Mesendoderm (in vitro differentiated cells): ENCODE data around the gene MFAP2.

Experiments used
- DNase-seq: peaks from one replicate; pipeline ENCODE4 v3.0.0; 2013
- H2AK5ac ChIP-seq: 2 replicates; pipeline ENCODE4 v1.6.1; 2013; ENCODE audit warnings: low read length, inconsistent platforms
- H2BK120ac ChIP-seq: 2 replicates; pipeline ENCODE4 v1.6.1; 2013; ENCODE audit warnings: low read depth, mild to moderate bottlenecking, low read length, moderate library complexity, mixed read lengths
- H2BK15ac ChIP-seq: replicated peaks from 2 replicates; pipeline ENCODE4 v1.6.1; 2013; ENCODE audit warnings: low read depth, mild to moderate bottlenecking, moderate library complexity
- H2BK5ac ChIP-seq: 2 replicates; pipeline ENCODE4 v1.6.1; 2013; ENCODE audit warnings: low read length, inconsistent platforms
- H3K18ac ChIP-seq: 2 replicates; pipeline ENCODE4 v1.6.1; 2013; ENCODE audit warnings: mild to moderate bottlenecking, low read length, mixed read lengths
- H3K23ac ChIP-seq: one replicate; pipeline ENCODE4 v1.6.1; 2013; ENCODE audit warnings: low read length
- H3K27ac ChIP-seq: 2 replicates; pipeline ENCODE4 v1.5.1; 2013; ENCODE audit warnings: low read depth, mild to moderate bottlenecking, inconsistent platforms, low read length, moderate library complexity
- H3K27me3 ChIP-seq: 2 replicates; pipeline ENCODE4 v1.6.1; 2013; ENCODE audit warnings: low read length, control low read depth, mild to moderate bottlenecking, inconsistent platforms; ENCODE audit not compliant: insufficient read depth, poor library complexity
- H3K36me3 ChIP-seq: 2 replicates; pipeline ENCODE4 v1.6.1; 2013; ENCODE audit warnings: low read length, inconsistent platforms; ENCODE audit not compliant: control insufficient read depth, insufficient read depth
- H3K4ac ChIP-seq: one replicate; pipeline ENCODE4 v1.6.1; 2013; ENCODE audit warnings: low read depth, mild to moderate bottlenecking, low read length, moderate library complexity
- H3K4me1 ChIP-seq: 2 replicates; pipeline ENCODE4 v1.6.1; 2013; ENCODE audit warnings: low read depth, low read length, inconsistent platforms; ENCODE audit not compliant: control insufficient read depth
- H3K4me2 ChIP-seq: 2 replicates; pipeline ENCODE4 v1.6.1; 2013; ENCODE audit warnings: low read length
- H3K4me3 ChIP-seq: 2 replicates; pipeline ENCODE4 v1.5.1; 2013; ENCODE audit warnings: mild to moderate bottlenecking, low read length
- H3K56ac ChIP-seq: one replicate; pipeline ENCODE4 v1.6.1; 2013; ENCODE audit warnings: low read length
- H3K79me1 ChIP-seq: 2 replicates; pipeline ENCODE4 v1.6.1; 2013; ENCODE audit warnings: low read length, inconsistent platforms
- H3K79me2 ChIP-seq: 2 replicates; pipeline ENCODE4 v1.6.1; 2013; ENCODE audit warnings: mild to moderate bottlenecking, low read length; ENCODE audit not compliant: control insufficient read depth, insufficient read depth
- H3K9ac ChIP-seq: 2 replicates; pipeline ENCODE4 v1.6.1; 2013; ENCODE audit warnings: low read length, inconsistent platforms
- H4K5ac ChIP-seq: one replicate; pipeline ENCODE4 v1.6.1; 2013; ENCODE audit warnings: low read length
- H4K8ac ChIP-seq: one replicate; pipeline ENCODE4 v1.6.1; 2013; ENCODE audit warnings: low read depth, mild to moderate bottlenecking, control low read depth, low read length, moderate library complexity
- WGBS: extraction: QIAGEN DNeasy Blood & Tissue Kit; methylation state at CpG from one replicate; pipeline ENCODE4 v1.1.7; 2013; ENCODE audit warnings: low lambda C conversion rate, missing lambda C conversion rate; ENCODE audit not compliant: insufficient coverage; ENCODE audit errors: extremely low coverage; 5-methylcytosine and 5-hydroxymethylcytosine counted together

Gene MFAP2

DNA sequence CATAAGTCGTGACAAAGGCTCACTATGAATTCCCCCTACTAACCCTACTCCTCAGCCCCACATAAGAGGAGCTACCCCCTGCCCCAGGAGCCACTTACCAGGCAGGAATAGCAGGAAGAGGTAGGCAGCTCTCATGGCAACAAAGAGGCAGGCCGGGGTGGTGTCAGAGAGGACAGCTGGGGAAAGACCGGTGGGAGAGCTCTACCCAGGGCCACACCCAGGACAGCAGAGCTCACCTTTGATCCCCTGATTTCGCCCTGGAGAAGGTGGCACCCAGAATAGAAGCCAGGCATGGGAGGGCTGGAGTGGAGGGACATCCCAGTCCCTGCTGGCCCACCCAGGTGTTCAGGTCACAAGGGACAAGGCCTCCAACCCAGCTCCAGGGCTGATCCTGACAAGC, 2.3 kb downstream of the MFAP2 start:
- H3K4me3 ChIP-seq, result no peak overlapping the region
- H3K79me2 ChIP-seq, result peaks cover 10% of the 10 kb centered on the region
- H3K27ac ChIP-seq, result no peak overlapping the region
- H2BK5ac ChIP-seq, result no peak overlapping the region
- H3K56ac ChIP-seq, result peak overlapping the region; percentile 39
- H4K8ac ChIP-seq, result no peak overlapping the region
- no peak overlapping the region for H3K18ac ChIP-seq
- no peak for DNase-seq
- no peak overlapping the region for H2BK15ac ChIP-seq
- no peak overlapping the region for H4K5ac ChIP-seq
- no peak overlapping the region for H3K4ac ChIP-seq
- no CpG with 5 or more reads among the region's 4 CpGs for WGBS
- H3K27me3 ChIP-seq, result no peaks in the 10 kb centered on the region
- H3K9ac ChIP-seq, result no peak overlapping the region
- no peak overlapping the region for H2AK5ac ChIP-seq
- no peak overlapping the region for H3K23ac ChIP-seq
- peaks cover 2% of the 10 kb centered on the region for H3K4me1 ChIP-seq
- no peak overlapping the region for H3K4me2 ChIP-seq
- no peaks in the 10 kb centered on the region for H3K36me3 ChIP-seq
- no peak overlapping the region for H2BK120ac ChIP-seq
- peaks cover 10% of the 10 kb centered on the region for H3K79me1 ChIP-seq

- Histone ChIP-seq H2AK5ac (no peak overlapping the region), H3K23ac (no peak overlapping the region), H3K4me2 (no peak overlapping the region), H2BK15ac (no peak overlapping the region), H3K4ac (no peak overlapping the region), H3K4me3 (no peak overlapping the region), H3K36me3 (no peaks in the 10 kb centered on the region), H3K56ac (no peak overlapping the region), H2BK5ac (no peak overlapping the region), H3K79me2 (peaks cover 10% of the 10 kb centered on the region), H3K9ac (no peak overlapping the region), H4K5ac (no peak overlapping the region), H3K27me3 (no peaks in the 10 kb centered on the region), H3K27ac (no peak overlapping the region), H4K8ac (no peak overlapping the region), H3K79me1 (peaks cover 10% of the 10 kb centered on the region), H2BK120ac (no peak overlapping the region), H3K18ac (no peak overlapping the region), H3K4me1 (peaks cover 2% of the 10 kb centered on the region)
- no peak for DNase-seq
- WGBS, result no CpG with 5 or more reads among the region's 5 CpGs
These were observed 3.0 kb downstream of the MFAP2 start for GRCh38 chr1:16977377-16977776.

GRCh38 chr1:16976966-16977365, 3.5 kb downstream of the MFAP2 start:
- DNase-seq, result no peak
- Histone ChIP-seq H3K79me1 (peaks cover 10% of the 10 kb centered on the region), H3K23ac (no peak overlapping the region), H4K8ac (no peak overlapping the region), H3K4me2 (no peak overlapping the region), H3K4me3 (no peak overlapping the region), H2BK5ac (no peak overlapping the region), H3K36me3 (no peaks in the 10 kb centered on the region), H3K79me2 (peaks cover 10% of the 10 kb centered on the region), H2BK120ac (no peak overlapping the region), H3K4ac (no peak overlapping the region), H3K9ac (no peak overlapping the region), H2AK5ac (no peak overlapping the region), H3K4me1 (peaks cover 2% of the 10 kb centered on the region), H3K27ac (no peak overlapping the region), H3K27me3 (no peaks in the 10 kb centered on the region), H3K56ac (no peak overlapping the region), H3K18ac (no peak overlapping the region), H4K5ac (no peak overlapping the region), H2BK15ac (no peak overlapping the region)
- WGBS, result no CpG with 5 or more reads among the region's 16 CpGs

DNA sequence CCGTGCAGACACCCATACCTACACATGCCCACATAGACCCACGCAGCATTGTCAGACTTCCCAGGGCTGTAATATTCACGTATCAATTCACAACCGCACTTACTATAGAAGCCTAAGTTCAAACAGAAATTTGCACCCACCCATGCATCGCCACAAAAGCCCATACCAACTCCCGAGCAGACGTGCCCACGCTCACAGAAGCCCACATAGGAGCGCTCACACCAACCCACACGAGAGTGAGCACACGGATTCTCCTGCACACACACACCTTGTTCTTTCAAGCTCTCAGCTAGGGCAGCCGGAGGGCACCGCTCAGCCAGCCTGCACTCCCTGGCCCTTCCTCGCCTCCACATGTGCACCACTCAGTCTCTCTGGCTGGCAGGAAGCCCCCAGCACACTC, 4.6 kb downstream of the MFAP2 start:
- no peaks in the 10 kb centered on the region for H3K27me3 ChIP-seq
- no peak overlapping the region for H4K8ac ChIP-seq
- H3K4me2 ChIP-seq, result no peak overlapping the region
- H3K4ac ChIP-seq, result no peak overlapping the region
- no peak overlapping the region for H2BK15ac ChIP-seq
- no peaks in the 10 kb centered on the region for H3K36me3 ChIP-seq
- peaks cover 10% of the 10 kb centered on the region for H3K79me2 ChIP-seq
- H2BK120ac ChIP-seq, result no peak overlapping the region
- H3K9ac ChIP-seq, result no peak overlapping the region
- no peak overlapping the region for H3K18ac ChIP-seq
- peaks cover 10% of the 10 kb centered on the region for H3K79me1 ChIP-seq
- H3K4me3 ChIP-seq, result no peak overlapping the region
- H3K23ac ChIP-seq, result no peak overlapping the region
- H3K27ac ChIP-seq, result no peak overlapping the region
- no peak overlapping the region for H2AK5ac ChIP-seq
- WGBS, result no CpG with 5 or more reads among the region's 14 CpGs
- no peak overlapping the region for H3K56ac ChIP-seq
- H4K5ac ChIP-seq, result no peak overlapping the region
- H3K4me1 ChIP-seq, result peaks cover 2% of the 10 kb centered on the region
- no peak overlapping the region for H2BK5ac ChIP-seq
- no peak for DNase-seq

- H2BK120ac ChIP-seq, result no peak overlapping the region
- no CpG with 5 or more reads among the region's 14 CpGs for WGBS
- H3K79me1 ChIP-seq, result peaks cover 10% of the 10 kb centered on the region
- no peak overlapping the region for H4K8ac ChIP-seq
- H3K4me1 ChIP-seq, result peaks cover 2% of the 10 kb centered on the region
- H3K27me3 ChIP-seq, result no peaks in the 10 kb centered on the region
- no peak overlapping the region for H3K4ac ChIP-seq
- H3K18ac ChIP-seq, result no peak overlapping the region
- H3K56ac ChIP-seq, result no peak overlapping the region
- H2BK15ac ChIP-seq, result no peak overlapping the region
- H3K4me3 ChIP-seq, result no peak overlapping the region
- DNase-seq, result no peak
- no peaks in the 10 kb centered on the region for H3K36me3 ChIP-seq
- no peak overlapping the region for H2AK5ac ChIP-seq
- H3K23ac ChIP-seq, result no peak overlapping the region
- no peak overlapping the region for H4K5ac ChIP-seq
- H2BK5ac ChIP-seq, result no peak overlapping the region
- H3K79me2 ChIP-seq, result peaks cover 10% of the 10 kb centered on the region
- no peak overlapping the region for H3K4me2 ChIP-seq
- no peak overlapping the region for H3K9ac ChIP-seq
- no peak overlapping the region for H3K27ac ChIP-seq
These were observed 5.2 kb downstream of the MFAP2 start for GRCh38 chr1:16975211-16975610.

- no peak overlapping the region for H3K23ac ChIP-seq
- H3K4me2 ChIP-seq, result no peak overlapping the region
- H2BK5ac ChIP-seq, result no peak overlapping the region
- no peak overlapping the region for H4K5ac ChIP-seq
- H2BK15ac ChIP-seq, result no peak overlapping the region
- H3K18ac ChIP-seq, result no peak overlapping the region
- no peaks in the 10 kb centered on the region for H3K27me3 ChIP-seq
- no peak overlapping the region for H2BK120ac ChIP-seq
- no peak overlapping the region for H4K8ac ChIP-seq
- H3K79me1 ChIP-seq, result peaks cover 3% of the 10 kb centered on the region
- no peak for DNase-seq
- H3K9ac ChIP-seq, result no peak overlapping the region
- H3K4me3 ChIP-seq, result no peak overlapping the region
- H3K56ac ChIP-seq, result no peak overlapping the region
- H3K4me1 ChIP-seq, result no peaks in the 10 kb centered on the region
- WGBS, result no CpG with 5 or more reads among the region's 9 CpGs
- H3K36me3 ChIP-seq, result peaks cover 2% of the 10 kb centered on the region
- no peak overlapping the region for H2AK5ac ChIP-seq
- H3K79me2 ChIP-seq, result no peaks in the 10 kb centered on the region
- no peak overlapping the region for H3K27ac ChIP-seq
- no peak overlapping the region for H3K4ac ChIP-seq
These were observed 7.2 kb downstream of the MFAP2 start for GRCh38 chr1:16973215-16973614.
